COR-L47 (cell line): ENCODE data around the gene SIGLEC1.

Experiments
- DNase-seq: peaks from one replicate; lab custom pipeline; 2025; lab: John Stamatoyannopoulos, UW

The SIGLEC1 gene

GRCh38 chr20:3679749-3680700, 32.4 kb downstream of the SIGLEC1 start:
- no peak for DNase-seq

DNA sequence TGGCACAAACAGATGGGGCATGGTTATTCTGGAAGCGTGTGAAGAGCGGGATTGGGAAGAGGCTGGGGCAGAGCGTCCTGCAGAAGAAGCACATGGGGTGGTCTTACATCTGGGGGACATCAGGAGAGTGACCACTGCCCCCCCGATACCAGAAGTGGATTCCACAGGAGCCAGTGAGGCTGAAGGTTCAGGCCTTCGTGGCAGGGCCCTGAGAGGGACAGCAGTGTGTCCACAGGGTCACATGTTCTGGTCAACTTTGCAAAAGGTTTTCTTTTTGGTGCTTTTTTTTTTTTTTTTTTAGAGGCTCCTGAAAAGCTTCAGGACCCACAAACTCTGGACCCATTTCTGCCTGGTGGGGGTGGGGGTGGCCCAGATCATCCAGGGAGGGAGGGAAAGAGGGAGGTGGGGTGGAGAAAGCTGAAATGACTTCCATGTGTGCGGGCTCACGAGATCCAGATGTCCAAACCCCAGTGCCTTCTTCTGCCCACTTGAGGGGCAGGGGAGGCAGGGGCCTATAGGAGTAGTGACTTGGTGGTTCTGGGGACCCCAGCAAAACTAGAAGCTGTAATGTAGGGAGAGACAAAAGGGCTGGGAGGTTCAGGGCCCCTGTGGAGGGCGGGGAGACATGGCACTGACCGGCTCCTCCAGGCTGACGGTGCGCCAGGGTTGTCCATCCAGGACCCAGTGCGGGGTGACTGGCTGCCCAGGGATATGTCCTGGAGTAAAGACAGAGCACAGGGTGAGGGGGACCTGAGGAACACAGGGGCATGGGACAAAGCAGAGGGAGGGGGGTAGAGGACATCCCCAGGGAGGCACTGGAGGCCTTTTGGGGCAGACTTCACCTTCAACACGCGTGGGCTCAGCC, 33.3 kb downstream of the SIGLEC1 start:
- no peak for DNase-seq

- DNase-seq = no peak
Measured at GRCh38 chr20:3678198-3678597, 34.2 kb downstream of the SIGLEC1 start.

DNA sequence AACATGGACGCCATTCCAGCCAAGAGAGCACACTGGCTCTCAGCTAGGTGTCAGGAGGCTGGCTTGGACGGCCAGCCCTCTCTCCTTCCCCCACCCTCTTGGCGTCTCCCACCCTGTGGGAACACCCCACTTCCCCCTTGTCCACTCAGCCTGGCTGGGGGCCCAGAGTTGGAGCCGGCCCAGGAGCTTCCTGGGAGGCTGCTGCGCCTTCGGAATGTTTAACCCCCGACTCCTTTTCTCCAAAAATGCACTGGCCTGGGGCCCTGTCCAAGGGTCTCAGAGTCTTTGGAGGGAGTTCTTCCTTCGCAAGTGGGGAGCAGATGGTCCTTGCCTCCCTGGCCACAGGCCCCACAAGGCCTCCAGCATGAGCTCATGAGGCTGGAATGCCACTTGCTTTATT, 34.7 kb downstream of the SIGLEC1 start:
- no peak for DNase-seq

- no peak for DNase-seq
Measured at GRCh38 chr20:3674995-3675900, 37.2 kb downstream of the SIGLEC1 start.

- no peak for DNase-seq
Measured at GRCh38 chr20:3674447-3674846, 38.0 kb downstream of the SIGLEC1 start.

- DNase-seq = no peak
Measured at GRCh38 chr20:3673221-3674070, 39.0 kb downstream of the SIGLEC1 start.

DNA sequence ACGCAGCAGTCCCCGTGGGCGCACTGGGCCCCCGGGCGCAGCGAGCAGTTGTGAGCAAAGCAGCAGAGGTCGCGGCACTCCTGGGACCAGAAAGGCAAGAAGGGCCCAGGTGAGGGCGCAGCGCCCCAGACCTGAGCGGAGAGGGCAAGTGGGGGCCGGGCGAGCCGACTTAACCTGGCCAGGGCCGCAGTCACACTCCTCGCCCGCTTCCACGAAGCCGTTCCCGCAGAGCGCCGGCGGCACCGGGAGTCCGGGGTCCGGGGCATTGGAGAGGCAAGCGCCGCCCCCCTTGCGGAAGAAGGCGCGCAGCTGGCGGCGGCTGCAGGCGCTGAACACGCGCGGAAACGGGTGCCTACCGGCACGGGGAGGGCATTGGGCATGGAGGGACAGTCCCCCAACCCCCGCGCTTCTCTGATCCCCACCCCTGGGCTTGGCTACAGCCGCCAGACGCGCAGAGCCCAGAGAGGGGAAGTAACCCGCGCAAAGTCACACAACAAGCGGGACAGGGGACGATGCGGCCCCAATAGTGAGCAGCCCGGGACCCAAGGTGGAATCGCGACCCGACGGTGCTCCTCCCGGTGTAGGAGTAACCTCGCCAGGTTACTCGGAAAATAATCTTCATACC, 39.7 kb downstream of the SIGLEC1 start:
- DNase-seq = no peak

GRCh38 chr20:3671986-3672546, 40.3 kb downstream of the SIGLEC1 start:
- no peak for DNase-seq

DNA sequence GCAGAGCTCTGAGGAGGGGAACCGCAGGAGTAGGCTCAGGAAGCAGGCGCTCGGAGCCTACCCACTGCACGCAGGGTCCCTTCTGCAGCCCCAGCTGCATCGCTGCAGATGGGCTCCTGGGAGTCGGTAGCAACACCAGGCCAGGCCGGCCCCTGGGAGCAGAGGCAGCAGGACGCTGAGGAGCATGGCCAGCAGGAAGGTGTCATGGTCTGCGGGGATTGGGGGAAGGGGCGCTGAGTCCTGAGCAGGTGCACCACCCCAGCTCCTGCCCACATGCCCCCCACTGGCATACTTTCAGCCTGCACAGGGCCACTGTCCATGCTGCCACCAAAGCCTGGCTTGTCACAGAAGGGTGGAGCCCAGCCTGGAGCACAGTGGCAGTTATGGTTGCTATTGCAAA, 41.5 kb downstream of the SIGLEC1 start:
- no peak for DNase-seq

DNA sequence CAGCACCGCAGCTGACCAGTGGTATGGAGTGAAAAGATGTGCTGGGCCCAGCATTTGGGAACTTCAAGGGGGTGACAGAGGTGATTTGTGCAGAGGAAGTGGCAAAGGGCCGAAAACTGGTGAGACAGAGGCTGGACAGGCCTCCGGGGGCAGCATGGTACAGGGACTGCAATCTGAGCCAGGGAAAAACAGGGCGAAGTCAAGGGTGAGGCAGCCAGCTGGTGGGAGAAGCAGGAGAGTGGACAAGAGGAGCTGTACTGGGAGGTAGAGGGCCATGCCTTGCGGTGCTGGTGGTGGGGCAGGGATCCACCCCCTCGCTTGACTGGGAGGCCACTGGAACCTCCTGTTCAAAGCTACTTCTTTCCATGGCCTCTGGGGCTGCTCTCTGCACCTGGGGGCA, 41.9 kb downstream of the SIGLEC1 start:
- DNase-seq = no peak

- no peak for DNase-seq
Measured at GRCh38 chr20:3669710-3670367, 42.6 kb downstream of the SIGLEC1 start.

DNA sequence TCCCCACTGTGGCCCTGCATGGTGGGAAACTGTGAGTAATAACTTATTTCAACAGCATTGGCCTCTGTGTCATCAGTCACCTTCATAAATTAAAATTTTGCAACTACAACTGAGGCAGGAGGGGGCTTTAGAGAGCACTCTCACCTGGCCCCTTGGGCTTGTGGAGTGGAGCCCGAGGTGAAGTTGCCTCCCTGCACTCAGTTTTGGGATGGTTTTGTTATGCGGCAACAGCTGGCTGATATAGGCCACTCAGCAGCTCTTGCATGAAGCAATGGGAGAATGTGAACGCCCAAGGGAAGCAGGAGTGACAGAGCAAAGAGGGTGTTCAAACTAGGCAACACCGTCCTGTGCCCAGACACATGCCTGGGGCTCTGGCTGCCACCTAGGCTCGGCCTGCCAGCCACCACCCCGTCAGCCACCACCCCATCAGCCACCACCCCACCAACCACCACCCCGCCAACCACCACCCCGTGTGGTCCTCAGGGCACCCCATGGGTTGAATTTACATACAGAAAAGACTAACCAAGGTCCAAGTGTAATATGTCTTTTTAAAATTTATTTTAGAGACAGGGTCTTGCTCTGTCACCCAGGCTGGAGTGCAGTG, 44.9 kb downstream of the SIGLEC1 start:
- DNase-seq = no peak

DNA sequence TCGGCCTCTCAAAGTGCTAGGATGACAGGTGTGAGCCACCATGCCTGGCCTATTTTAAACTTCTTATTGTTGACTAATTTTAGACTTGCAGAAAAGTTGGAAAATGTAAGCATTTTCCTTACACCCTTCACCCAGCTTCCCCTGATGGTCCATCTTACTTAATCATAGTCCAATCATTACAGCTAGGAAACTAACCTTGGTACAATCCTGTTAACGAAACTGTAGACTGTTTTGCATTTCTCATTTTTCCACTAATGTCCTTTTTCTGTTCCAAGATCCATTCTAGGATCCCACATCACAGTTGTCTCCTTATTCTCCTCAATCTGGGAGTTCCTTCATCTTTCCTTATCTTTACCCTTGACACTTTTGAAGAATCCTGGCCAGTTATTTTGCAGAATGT, 48.5 kb downstream of the SIGLEC1 start:
- DNase-seq = no peak

- no peak for DNase-seq
Measured at GRCh38 chr20:3663031-3663701, 49.2 kb downstream of the SIGLEC1 start, which contains the start of gene GFRA4. Gene GFRA4, minus strand, starts transcription at chr20:3663399. Its CDS starts 0 bp downstream, at chr20:3663399.
